HG03095 (cell line): Measurements from ENCODE around the gene TM2D3.
A peak's percentile ranks its signal among the peaks of the same experiment; 100 is the strongest.

Experiments used
- ATAC-seq: cut with Tn5 transposase; IDR thresholded peaks from one replicate; pipeline ENCODE4 v1.9.1; 2021; ENCODE audit warnings: moderate library complexity; ENCODE audit not compliant: unreplicated experiment

Gene TM2D3, protein sequence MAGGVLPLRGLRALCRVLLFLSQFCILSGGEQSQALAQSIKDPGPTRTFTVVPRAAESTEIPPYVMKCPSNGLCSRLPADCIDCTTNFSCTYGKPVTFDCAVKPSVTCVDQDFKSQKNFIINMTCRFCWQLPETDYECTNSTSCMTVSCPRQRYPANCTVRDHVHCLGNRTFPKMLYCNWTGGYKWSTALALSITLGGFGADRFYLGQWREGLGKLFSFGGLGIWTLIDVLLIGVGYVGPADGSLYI

DNA sequence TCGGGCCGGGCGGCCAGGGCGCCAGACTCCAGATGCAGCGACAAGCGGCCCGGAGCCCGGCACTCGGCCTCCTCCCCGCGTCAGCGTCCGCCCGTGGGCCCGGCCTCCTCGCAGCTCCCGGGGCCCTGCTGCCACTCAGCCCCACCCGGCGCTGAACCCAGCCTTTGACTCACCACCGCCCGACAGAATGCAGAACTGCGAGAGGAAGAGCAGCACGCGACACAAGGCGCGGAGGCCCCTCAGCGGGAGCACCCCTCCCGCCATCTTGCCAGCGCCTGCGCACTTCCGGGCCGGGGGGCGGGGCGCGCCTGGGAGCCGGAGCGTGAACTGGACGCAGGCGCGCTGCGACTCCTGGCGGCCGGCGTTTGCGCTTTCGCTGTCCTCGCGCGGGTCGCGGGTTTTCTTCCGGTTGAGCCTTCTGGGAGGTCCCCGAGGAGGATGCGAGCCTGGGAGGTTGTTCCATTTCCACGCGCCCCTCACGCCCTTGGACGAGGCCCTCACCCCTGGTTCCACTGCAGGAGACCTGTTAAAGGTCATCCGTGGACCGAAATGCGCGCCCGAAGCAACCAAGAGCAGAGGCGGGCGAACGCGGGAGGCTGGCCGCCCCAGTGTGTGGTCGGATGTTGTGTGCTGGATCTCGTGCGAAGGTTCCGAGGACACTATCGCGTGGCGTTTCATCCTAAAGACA lies at the start of gene TM2D3:
TM2D3 (minus strand) TSS at position 284 of the 688 bp plus-strand sequence; CDS start at position 264, 20 bp downstream.
- peak; percentile 91 for ATAC-seq

DNA sequence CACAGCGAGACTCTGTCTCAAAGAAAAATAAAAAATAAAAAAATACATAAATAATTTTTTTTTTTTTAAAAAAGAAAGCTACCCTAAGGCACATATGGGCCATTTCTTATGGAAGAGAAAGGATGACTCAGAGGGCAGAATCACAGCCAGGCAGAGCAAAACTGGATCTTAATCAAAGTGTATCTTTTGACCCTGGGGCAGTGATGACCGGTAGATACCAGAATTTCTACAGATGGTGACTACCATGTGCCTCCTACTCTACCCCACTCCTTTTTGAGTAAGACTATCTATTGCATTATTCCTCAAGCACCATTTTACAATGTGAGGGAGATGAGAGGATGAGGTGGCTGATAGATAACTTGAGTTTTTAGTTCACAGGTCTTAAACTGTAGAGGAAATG lies 46.1 kb upstream of the TM2D3 start:
- ATAC-seq: no peak

DNA sequence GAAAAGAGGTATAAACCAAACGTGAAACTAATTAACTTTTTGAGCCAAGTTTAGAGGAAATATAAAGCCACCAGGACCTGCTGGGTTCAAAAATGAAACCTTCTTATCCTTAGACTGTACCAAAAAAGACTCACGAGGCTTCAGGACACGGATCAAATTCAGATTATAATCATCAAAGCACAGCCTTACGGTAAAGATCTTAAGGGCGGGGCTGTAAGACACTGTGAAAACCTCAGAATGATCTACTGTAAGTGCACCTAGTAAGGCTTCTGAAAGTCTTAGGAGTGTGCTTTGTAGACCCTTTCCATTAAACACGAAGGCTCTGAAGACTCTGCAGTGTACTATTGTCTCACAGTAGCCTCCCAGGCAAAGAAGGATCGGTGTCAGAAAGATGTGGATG lies 45.3 kb upstream of the TM2D3 start:
- no peak for ATAC-seq

DNA sequence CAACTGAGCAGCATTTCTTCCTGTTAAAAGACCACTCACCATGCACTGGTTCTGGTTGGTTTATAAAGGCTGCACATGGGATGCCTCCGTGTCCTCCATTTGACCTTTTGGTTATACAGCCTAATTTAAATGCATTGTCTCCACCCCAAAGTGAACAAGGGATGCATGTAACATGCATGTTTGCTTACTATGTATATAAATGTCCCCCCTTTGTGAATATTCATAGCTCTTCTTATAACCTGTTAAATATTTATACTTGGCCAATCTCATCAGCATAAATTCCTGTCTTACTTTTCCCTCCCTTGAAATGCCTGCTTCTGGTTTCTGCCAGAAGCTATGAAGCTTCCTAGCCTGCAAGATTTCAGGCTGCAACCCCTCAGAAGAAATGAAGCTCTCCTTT lies 44.6 kb upstream of the TM2D3 start:
- ATAC-seq: no peak

DNA sequence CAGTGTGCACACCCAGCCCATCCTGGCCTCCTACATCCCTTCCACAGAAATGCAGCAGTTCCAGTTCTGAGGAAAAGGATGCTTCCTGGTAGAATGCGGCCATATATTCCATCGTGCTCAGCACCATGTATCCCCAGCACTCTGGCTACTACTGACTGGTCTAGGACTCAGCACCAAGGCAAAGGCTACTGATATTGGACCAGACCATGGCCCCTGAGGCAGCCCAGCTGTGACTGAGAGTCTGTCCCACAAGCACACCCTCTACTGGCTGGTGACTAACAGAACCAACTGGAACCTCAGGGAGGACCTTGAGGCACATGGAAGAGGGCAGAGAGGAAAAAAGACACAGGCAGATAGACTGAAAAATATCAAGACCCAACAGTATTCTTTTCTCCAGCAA lies 42.1 kb upstream of the TM2D3 start:
- no peak for ATAC-seq

DNA sequence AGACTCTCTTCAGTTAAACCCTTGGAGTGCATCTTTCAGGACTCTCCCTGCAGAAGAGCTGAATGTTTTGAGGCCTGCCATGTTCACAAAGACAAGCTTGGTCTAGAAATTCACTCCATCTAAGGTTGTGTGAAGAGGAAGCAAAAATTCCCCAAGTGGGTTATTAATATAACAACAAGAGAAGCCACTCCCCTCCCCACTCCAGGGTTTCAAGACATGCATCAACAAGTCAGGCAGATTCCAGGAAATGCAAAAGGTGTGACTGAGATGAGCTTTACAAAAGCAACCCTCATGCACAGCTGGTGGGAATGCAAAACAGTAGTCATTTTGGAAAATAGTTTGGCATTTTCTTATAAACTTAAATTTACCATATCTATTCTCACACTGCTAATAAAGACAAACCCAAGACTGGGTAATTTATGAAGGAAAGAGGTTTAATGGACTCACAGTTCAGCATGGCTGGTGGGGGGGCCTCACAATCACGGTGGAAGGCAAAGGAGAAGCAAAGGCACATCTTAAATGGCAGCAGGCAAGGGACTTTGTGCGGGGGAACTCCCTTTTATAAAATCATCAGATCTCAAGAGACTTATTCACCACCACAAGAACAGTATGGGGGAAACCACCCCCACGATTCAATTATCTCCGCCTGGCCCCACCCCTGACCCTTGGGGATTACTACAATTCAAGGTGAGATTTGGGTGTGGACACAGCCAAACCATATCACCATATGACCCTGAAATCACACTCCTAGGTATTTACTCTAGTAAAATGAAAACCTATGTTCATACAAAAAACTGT lies 40.8 kb upstream of the TM2D3 start:
- no peak for ATAC-seq

DNA sequence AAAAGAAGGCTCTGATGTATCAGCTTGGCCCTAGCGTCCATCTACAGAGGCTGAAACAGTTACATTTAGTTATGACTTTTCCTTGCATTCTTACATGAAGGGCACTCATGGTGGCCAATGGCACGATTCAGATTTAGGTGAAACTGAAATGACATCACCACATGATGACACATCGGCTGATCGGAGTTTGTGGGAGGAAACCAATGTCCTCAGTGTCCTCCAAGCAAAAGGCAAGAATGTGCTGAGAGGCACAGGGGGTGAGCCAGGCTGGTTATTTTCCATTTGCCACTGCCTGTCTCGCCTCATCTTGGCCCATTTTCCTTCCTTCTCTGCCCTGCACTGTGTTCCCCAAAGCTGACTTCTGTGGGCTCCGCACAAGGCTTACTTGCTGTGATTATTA lies 37.7 kb upstream of the TM2D3 start:
- no peak for ATAC-seq

DNA sequence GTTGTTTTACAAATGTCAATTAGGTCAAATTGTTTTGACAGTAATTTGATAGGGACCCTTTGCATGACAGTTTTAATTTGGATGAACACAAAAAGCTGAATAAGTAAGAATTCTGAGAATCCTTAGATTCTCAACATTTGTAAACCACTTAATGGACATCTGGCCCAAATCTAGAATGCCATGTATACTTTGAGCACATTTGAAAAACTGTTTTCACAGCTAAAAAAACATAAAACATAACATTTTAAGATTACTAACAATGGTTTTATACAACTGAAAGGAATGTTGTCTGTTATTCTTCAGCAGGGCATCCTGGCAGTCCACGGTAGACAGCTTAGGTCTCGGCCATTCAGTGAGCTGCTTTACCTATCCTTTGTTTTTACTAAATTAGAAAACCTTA lies 34.5 kb upstream of the TM2D3 start:
- ATAC-seq: no peak

DNA sequence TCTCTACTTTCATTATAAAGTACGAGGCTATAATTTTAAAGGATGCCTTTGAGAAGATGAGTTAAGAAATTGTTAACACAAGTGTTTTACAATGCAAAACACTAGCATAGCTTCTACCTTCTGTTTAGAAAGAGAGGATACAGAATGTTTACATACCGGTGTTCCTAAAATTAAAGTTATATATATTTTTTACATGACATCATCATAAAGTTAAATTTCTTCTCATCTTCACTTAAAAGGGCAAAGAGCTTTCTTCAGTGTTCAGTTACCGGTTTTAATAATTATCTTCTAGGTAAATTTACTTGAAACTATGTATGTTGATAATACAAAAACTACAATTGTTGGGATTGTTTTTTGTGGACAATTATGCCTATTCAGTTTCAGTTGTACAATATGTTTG lies 32.7 kb upstream of the TM2D3 start:
- no peak for ATAC-seq

DNA sequence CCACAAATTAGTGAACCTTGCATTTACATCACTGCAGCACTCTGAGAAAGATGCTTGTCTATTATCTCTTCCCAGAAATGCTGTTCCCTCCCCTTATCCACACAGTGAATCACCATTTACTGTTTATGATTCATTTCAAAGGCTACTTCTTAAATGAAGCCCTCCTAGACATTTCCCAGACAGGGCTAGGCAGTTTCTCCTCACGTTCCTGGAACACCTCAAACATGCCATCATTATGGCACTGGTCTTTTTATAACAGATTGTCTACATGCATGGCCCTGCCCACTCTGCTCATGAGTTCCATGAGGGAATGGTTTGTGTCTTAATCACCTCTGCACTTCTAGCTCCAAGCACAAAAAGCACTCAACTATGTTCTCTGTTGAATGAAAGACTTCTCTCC lies 32.2 kb upstream of the TM2D3 start:
- no peak for ATAC-seq

DNA sequence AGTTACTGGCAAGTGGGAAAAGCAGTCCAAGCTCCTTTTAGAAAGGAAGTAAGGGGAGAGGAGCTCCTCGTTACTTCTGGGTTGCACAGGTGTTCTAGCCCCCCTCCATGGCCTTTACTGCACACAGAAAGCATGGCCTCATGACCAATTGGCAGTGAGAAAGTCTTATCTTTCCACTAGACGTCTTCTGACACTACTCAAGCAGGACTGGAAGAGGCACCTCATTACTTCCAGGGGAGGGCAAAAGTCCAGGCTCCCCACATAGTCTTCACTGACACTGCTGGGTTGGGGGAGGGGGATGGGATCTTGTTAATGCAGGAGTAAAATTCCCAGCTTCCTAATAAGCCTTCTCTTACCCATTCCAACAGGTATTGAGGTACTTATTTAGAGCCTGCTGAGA lies 27.6 kb upstream of the TM2D3 start:
- ATAC-seq: no peak

DNA sequence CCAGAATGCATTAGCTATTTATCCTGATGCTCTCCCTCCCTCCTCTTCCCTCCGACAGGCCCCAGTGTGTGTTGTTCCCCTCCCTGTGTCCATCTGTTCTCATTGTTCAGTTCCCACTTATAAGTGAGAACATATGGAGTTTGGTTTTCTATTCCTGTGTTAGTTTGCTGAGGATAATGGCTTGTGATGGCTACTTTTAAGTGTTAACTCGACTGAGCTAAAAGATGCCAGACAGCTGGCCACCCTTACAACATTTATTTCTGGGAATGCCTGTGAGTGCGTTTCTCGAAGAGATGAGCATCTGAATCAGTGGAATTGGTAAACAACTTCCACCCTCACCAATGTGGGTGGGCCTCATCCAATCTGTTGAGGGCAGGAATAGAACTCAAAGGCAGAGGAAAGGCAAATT lies 24.7 kb upstream of the TM2D3 start:
- no peak for ATAC-seq

DNA sequence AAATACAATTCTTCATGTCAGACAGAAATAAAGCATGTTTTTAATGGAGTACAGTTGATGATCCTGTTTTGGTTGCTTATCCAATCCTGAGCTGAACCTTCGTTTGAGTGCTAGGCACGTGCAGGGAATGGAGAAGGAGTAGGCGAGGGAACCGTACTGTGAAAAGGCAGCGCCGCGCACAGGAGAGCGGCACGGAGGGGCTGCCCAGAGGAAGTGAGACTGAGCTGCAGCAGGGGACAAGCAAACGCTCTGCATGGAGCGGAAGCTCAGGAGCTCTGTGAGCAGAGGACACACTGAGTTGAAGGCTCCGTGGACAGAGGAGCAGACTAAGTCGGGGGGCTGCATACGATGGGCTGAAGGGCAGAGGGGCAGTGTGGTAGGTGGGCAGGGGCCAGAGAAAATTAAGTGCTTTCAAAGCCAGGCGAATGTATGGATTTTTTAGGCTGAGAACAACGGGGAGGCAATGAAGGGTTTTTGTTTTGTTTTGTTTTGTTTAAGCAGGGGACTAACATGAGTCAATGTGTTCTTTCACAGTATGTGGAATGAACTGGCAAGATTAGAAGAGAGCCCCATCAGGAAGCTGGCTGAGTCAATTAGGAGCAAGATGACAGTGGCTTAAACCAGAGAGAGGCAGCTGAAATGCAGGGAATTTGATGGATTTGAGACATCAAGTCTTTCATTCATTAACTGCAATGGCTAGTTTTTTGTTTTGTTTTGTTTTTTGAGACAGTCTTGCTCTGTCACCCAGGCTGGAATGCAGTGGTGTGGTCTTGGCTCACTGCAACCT lies 23.8 kb upstream of the TM2D3 start:
- ATAC-seq: peak; percentile 94

DNA sequence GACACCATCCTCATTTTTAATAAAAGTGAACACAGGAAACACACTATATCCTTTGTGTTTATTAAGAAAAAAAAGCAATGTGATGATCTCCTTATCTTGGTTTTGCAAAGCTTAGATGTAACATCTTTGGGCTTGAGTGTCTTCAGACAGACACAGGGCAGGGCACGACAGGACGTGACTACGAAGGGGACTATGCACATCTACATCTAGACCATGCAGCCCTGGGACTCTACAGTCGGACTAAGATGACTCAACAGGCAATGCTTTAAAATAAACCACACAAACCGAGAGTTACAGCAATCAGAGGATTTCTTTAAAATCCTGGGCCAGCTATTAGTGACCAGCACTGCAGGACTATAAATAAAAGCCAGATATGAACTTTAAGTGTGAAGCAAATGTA lies 22.8 kb upstream of the TM2D3 start:
- ATAC-seq: no peak

DNA sequence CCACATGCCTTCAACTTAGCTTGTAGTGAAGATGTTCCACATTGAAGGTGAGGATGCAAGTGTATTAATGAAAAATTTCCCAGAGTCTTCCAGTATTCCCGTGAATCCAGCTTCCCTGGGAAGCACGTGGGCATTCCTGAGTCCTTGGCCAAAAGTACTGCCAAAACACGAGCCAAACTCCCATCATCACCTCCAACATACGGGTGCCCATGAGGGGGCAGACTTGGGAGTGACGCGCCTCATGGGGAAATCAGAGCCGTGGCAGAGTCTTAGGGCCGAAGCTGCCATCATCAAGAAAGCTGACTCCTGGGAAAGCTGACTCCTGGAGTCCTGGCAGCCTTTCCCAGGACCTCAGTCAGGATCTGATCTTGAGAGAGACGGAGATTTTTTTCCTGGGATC lies 20.1 kb upstream of the TM2D3 start:
- no peak for ATAC-seq

DNA sequence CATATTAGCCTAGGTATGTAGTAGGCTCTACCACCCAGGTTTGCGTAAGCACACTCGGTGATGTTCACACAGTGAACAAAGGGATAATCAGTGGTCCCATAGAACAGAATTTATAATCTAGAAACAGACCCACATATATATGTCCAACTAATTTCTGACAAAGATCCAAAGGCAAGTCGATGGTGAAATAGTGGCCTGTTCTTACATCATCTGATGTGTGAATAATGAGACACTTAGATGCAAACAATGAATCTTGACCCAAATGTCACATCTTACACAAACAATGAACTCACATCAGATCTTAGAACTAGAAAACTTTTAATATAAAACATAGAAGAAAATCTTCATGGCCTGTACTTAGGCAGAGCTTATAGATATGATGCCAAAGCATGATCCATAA lies 17.6 kb upstream of the TM2D3 start:
- no peak for ATAC-seq

DNA sequence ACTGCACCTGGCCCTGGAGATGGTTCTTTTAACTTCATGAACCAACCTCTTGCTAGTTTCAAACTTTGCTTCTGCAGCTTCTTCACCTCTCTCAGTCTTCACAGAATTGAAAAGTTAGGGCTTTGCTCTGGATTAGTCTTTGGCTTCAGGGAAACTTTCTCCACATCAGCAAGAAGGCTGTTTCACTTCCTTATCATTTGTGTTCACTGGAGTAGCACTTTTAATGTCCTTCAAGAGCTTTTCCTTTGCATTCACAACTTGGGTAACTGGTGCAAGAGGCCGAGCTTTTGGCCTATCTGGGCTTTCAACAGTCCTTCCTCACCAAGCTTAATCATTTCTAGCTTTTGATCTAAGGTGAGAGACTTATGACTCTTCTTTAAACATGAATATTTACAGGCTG lies 15.7 kb upstream of the TM2D3 start:
- ATAC-seq: no peak

DNA sequence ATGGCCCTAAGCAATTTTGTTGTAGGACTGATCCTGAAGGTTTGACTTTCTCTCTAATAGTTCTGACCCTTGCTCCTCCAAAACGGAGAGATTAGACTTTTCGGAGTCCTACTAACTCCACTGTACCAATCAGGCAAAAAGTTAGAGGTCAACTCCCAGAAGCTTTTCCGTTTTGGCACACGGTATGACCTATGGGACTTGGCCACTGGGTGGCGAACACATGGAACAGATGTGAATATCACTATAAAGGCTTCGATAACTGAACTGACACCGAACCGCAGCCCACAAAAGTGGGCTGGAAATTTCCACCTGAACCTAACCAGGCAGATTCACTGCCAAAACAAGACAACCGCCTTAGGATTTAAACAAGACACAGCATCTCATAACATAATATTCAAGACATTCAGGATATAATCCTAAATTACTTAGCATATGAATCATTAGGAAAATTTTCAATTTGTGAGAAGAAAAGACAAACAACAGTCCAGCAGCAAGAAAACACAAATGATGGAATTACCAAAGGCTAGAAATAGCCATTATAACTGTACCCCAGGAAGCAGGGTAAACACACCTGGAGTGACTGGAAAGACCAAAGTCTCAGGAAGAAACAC lies 12.2 kb upstream of the TM2D3 start:
- no peak for ATAC-seq

DNA sequence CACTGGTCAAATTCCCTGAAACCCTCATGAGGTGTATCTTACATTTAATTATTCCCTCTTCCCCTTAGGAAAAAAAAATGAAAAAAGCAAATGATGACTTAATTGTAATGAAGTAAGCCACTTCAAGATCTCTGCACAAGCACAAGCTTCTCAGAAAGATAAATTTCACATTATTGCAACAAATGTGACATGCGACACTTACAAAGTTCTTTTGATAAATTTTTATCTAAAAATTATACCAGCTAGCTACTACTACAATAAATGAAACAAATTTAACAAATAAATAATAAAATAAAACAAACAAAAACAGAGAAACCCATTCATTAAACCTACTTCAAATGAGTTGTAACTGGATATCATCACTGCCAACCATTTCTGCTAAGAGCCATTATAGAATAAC lies 10.0 kb upstream of the TM2D3 start:
- ATAC-seq: no peak

DNA sequence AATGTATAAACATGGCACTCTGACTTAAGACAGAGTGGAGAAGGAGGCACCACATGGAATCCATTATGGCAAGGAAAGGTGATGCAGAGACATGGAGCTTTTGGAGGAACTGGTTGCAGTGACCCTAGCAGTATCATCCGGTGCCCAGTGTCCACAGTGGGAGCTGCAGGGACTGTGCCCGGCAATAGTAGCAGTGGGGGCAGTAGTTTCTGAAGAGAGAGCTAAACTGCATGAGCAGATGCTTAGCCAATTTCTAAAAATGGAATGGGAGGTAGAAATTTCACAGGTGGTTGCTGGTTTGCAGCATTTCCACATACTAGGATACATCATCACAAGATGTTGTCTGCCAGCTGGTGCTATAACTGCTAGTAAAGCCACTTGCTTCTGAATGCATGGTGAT lies 7.8 kb upstream of the TM2D3 start:
- no peak for ATAC-seq
